Bronchial epithelial cell (primary cell): Measurements from ENCODE around the gene FADS1. TPM values are rescaled to one million over a fixed set of nuclear protein-coding genes. Genes with fewer than 3 reads are reported as not detected.

ENCODE experiments used
- DNase-seq: peaks from one replicate; pipeline ENCODE4 v3.0.0-alpha.2; 2010; ENCODE audit warnings: low read depth
- FAIRE-seq: peaks from 2 replicates; lab custom pipeline; 2011; peaks lifted over from hg19 to GRCh38; lab: Jason Lieb, UNC
- H3K27me3 ChIP-seq: 2 replicates; pipeline ENCODE4 v1.5.1; 2011; ENCODE audit warnings: low read length; ENCODE audit not compliant: control insufficient read depth, insufficient read depth
- H3K36me3 ChIP-seq: 2 replicates; pipeline ENCODE4 v1.5.1; 2011; ENCODE audit warnings: low read length; ENCODE audit not compliant: control insufficient read depth, insufficient read depth
- H3K4me3 ChIP-seq: 2 replicates; pipeline ENCODE4 v1.5.1; 2011; ENCODE audit warnings: mild to moderate bottlenecking, low read depth, low read length, control low read depth
- CTCF ChIP-seq: IDR thresholded peaks from 2 replicates; pipeline ENCODE4 v1.5.1; 2011; ENCODE audit warnings: mild to moderate bottlenecking, moderate library complexity, low read length, control low read depth, inconsistent platforms; ENCODE audit not compliant: insufficient read depth, severe bottlenecking
- total RNA-seq: library from RNA; depleted of rRNA; stranded (reverse); fragments of >200 nt; gene quantifications from 2 replicates; pipeline ENCODE4 v1.2.1, GENCODE V29; 2014

FADS1 gene
- total RNA-seq, 1 donor from 2014 or later, result 46.9 TPM

- DNase-seq (no peak), FAIRE-seq (no peak)
- H3K4me3 ChIP-seq, result no peak overlapping the region
- H3K27me3 ChIP-seq, result no peaks in the 10 kb centered on the region
- H3K36me3 ChIP-seq, result peaks cover 18% of the 10 kb centered on the region
- TF ChIP-seq CTCF, result no peak
Measured at GRCh38 chr11:61847914-61848581, 31.2 kb upstream of the FADS1 start.

- Histone ChIP-seq H3K36me3 (peaks cover 22% of the 10 kb centered on the region), H3K4me3 (no peak overlapping the region), H3K27me3 (no peaks in the 10 kb centered on the region)
- TF ChIP-seq CTCF, result no peak
- DNase-seq (no peak), FAIRE-seq (no peak)
Measured at GRCh38 chr11:61846362-61847020, 29.7 kb upstream of the FADS1 start.

- Histone ChIP-seq H3K27me3 (no peaks in the 10 kb centered on the region), H3K4me3 (no peak overlapping the region), H3K36me3 (peaks cover 29% of the 10 kb centered on the region)
- no peak for TF ChIP-seq CTCF
- FAIRE-seq (no peak), DNase-seq (no peak)
Measured at GRCh38 chr11:61844909-61845565, 28.2 kb upstream of the FADS1 start.

- H3K36me3 ChIP-seq, result peaks cover 31% of the 10 kb centered on the region
- TF ChIP-seq CTCF, result no peak
Measured at GRCh38 chr11:61842528-61842820, 25.7 kb upstream of the FADS1 start.

GRCh38 chr11:61841636-61842527 lies 25.1 kb upstream of the FADS1 start:
- FAIRE-seq (no peak), DNase-seq (no peak)
- no peaks in the 10 kb centered on the region for H3K27me3 ChIP-seq
- H3K4me3 ChIP-seq, result no peak overlapping the region
- TF ChIP-seq CTCF, result no peak
- H3K36me3 ChIP-seq, result peaks cover 31% of the 10 kb centered on the region

More at GRCh38 chr11:61842528-61842820, 25.7 kb upstream of the FADS1 start:
- DNase-seq (no peak), FAIRE-seq (no peak)
- no peak overlapping the region for H3K4me3 ChIP-seq
- H3K27me3 ChIP-seq, result no peaks in the 10 kb centered on the region
